GM21529 (cell line): ENCODE results near the gene ZMYND8.
"Not testable (repeated sequence)": the region's sequence is repeated elsewhere in the genome, so short reads cannot be mapped to it uniquely, and the experiment has no call there.

Experiments used
- ATAC-seq: cut with Tn5 transposase; IDR thresholded peaks from one replicate; pipeline ENCODE4 v1.9.1; 2021; ENCODE audit not compliant: unreplicated experiment

The ZMYND8 gene

DNA sequence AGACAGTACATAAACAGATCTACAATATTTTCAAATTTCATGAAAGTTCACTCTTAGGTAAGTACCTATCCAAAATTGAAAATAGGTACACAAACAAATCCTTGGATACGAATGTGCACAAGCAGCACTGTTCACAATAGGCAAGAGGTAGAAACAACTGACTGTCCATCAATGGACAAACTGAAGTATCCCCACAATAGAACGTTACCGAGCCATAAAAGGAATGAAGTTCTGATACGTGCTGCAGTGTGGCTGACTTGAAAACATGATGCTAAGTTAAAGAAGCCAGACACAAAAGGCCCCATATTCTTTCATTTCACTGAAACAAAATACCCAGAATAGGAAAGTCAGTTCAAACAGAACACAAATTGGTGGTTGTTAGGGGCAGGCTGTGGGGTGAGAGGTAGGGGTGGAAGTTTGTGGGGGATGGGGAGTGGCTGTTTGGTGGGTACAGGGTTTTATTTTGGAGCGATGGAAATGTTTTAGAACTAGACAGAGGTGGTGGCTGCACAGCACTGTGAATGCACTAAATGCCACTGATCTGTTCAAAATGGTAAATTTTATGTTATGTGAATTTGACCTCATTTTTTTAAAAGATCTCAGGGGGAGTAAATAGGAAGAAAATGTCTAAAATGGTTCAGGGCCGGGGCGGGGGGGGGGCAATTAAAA is 89.5 kb downstream of the ZMYND8 start:
- ATAC-seq, result no peak

DNA sequence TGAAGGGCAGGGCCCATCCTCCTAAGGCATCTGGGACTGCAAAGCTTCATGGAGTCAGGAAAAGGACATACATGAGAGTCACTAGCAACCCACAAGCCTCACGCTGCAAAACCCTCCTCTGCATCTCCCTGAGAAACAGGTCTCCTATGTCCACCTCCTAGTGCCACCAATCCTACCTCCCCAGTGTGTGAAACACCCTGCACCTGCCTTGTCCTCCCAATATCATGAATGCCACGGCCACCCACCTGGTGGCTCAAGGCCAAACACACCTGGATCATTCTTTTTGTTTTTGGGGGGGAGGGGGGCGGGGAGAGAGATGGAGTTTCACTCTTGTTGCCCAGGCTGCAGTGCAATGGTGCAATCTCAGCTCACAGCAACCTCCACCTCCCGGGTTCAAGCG is 90.5 kb downstream of the ZMYND8 start:
- no peak for ATAC-seq

DNA sequence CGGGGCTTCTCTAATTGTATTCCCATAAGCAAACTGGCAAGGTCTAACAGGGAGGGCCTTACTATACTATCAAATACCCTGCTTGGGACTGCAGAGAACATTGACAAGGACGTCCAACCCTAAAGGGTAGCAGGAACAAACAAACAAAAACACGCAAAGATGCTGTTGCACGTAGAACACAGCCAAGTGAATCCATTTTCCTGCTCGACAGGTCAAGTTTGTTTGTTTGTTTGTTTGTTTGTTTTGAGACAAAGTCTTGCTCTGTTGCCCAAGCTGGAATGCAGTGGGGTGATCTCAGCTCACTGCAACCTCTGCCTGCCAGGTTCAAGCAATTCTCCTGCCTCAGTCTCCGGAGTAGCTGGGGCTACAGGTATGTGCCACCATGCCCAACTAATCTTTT is 91.3 kb downstream of the ZMYND8 start:
- no peak for ATAC-seq

DNA sequence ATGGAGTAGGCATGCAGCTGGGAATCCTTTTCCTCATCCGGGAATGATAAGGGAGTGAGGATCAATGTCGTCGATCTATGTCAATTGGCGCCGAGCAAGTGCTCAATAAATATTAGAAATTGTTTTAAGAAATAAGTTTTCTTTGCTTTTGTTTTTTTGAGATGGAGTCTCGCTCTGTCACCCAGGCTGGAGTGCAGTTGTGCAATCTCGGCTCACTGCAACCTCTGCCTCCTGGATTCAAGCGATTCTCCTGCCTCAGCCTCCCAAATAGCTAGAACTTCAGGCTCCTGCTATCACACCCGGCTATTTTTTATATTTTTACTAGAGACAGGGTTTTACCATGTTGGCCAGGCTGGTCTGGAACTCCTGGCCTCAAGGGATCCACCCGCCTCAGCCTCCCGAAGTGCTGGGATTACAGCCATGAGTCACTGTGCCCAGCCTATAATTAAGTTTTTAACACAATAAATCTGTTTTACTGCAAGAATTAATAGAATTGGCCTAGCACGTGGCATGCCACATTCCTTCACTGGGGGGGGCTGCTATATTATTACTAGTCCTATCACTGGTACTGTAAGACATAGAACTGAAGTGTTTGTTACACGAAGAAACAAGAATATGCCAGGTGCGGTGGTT is 92.2 kb downstream of the ZMYND8 start:
- not testable (repeated sequence) for ATAC-seq

GRCh38 chr20:47263465-47264084 is 92.9 kb downstream of the ZMYND8 start:
- ATAC-seq, result no peak

DNA sequence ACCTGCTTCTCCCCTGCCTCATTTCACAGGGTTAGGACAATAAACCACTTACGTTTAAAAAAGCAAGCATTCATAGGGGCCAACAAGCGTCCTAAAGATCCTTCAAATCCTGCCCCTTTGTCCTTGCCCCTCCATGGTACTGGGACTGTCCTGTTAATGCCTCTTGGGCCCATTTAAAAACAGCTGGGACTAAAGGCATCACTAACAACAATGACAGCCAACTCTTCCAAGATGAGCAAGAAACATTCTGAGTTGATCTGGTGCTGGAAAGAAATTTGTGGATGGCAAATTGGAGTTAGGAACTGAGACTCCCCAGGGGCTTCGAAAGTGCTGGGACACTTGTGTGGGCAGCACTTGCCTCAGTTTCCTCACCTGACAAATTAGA is 93.4 kb downstream of the ZMYND8 start:
- no peak for ATAC-seq

- ATAC-seq, result peak; percentile 37
These were observed 94.0 kb downstream of the ZMYND8 start for GRCh38 chr20:47262365-47263013.

- ATAC-seq, result no peak
These were observed 94.5 kb downstream of the ZMYND8 start for GRCh38 chr20:47262008-47262364.

GRCh38 chr20:47261161-47261774 is 95.2 kb downstream of the ZMYND8 start:
- ATAC-seq, result not testable (repeated sequence)

DNA sequence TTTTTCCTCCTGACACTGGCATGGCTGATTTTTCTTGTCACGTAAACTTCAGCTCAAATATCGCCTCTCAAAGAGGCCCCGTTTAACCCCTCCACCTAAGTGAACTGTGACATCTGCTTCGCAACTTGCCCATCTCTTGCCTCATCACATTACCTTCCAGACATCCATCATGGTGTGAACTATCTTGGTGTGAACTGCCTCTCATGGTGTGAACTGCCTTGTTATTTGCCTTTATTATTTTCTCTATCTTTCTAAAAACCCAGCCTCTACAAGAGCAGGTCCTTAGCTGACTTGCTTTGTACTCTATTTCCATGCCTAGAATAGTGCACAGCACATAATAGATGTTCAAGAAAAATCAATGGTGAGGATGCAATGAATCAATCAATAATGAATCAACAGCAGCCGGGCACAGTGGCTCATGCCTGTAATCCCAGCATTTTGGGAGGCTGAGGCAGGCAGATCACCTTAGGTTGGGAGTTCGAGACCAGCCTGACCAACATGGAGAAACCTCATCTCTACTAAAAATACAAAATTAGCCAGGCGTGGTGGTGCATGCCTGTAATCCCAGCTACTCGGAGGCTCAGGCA is 95.9 kb downstream of the ZMYND8 start:
- ATAC-seq, result not testable (repeated sequence)

- peak; percentile 39 for ATAC-seq
These were observed 97.5 kb downstream of the ZMYND8 start for GRCh38 chr20:47258745-47259695.

DNA sequence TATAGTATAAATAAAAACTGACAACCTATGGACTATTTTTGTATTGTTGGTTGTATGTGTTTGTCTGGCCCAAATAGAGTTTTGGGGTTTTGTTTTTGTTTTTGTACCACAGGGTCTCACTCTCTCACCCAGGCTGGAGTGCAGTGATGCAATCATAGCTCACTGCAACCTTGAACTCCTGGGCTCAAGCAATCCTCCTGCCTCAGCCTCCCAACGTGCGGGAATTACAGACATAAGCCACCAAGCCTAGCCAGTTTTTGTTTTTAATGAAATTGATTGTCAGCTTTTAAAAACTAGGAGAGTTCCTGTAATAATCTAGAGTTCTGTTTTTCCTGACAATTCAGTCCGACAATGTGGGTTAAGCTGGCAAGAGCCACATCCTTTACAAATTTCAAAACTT is 98.7 kb downstream of the ZMYND8 start:
- ATAC-seq, result no peak

DNA sequence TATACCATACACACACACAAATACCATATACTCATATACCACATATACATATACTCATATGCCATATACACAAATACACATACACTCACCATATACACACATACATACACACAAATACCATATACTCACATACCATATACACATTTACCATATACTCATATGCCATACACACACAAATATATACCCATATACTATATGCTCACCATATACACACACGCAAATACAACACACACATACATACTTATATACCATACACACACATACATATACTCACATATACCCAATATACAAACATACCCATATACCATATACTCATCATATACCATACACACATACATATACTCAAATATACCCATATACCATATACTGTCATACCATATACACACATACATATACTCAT is 99.2 kb downstream of the ZMYND8 start:
- no peak for ATAC-seq

- ATAC-seq, result no peak
These were observed 99.7 kb downstream of the ZMYND8 start for GRCh38 chr20:47256668-47257236.

- no peak for ATAC-seq
These were observed 102.6 kb downstream of the ZMYND8 start for GRCh38 chr20:47253872-47254271.

- ATAC-seq, result no peak
These were observed 103.6 kb downstream of the ZMYND8 start for GRCh38 chr20:47252879-47253307.

- no peak for ATAC-seq
These were observed 105.1 kb downstream of the ZMYND8 start for GRCh38 chr20:47251154-47252020.

DNA sequence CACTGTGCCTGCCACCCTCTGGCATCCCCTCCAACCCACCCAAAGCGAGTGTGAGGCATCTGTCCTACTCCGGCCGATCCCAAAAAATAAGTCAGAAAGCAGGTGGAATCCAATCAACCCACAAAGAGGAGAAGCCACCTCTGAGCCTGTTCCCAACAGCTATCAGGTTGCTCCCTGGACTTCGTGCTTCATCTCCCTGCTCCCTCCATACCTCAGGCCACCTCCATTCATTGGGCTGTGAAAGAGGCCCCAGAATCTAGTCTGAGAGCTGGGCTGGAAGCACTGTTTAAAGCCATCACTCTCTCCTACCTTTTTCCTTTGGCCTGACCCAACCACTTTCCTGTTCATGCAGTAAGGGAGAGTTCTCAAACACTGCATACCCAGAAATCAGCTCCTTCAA is 106.1 kb downstream of the ZMYND8 start:
- ATAC-seq, result no peak

DNA sequence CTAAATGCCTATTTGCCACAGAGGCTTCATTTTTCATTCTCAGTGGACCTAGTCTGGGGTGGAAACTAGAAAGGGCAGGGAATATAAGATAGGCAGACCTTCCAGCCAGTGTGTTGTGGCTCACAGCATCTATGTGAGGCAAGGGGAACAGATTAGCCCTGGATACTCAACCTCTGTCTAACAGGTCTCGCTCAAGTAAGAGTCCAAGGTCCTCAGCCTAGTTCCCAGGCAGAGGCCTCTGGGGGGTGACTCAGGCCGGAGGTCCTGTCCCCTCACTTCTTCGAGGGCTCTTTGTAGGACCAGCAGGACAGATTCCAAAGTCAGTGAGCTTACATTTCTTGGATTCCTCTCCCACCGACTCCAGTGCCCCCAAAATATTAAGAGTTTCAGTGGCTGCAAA is 106.6 kb downstream of the ZMYND8 start:
- ATAC-seq, result no peak
